GM12878 (cell line): ENCODE results near the gene MRPL53. TPM values are rescaled to one million over a fixed set of nuclear protein-coding genes. Genes with fewer than 3 reads are reported as not detected.

Experiments used
- ATAC-seq: fragments of 200-7000 bp; cut with Tn5 transposase; 3 replicates; pipeline ENCODE4 v1.9.1; 2020; ENCODE audit warnings: mild to moderate bottlenecking, moderate library complexity
- BruUV-seq: library from RNA; stranded (reverse); fragments of 400-500 nt; replicated peaks from 2 replicates; lab custom pipeline; 2021; lab: Mats Ljungman, UMichigan
- CTCF ChIA-PET: fragments of 300-600 bp; sonication (Branson Sonifier 250); formaldehyde crosslinking; extraction: SDS; loops from one replicate; lab custom pipeline; 2021; ENCODE audit warnings: inconsistent platforms; lab: Yijun Ruan, JAX
- POLR2A ChIA-PET: fragments of 350-600 bp; formaldehyde crosslinking; extraction: SDS; loops from one replicate; lab custom pipeline; 2021; ENCODE audit warnings: inconsistent platforms; lab: Charles Lee
- RAD21 ChIA-PET: fragments of 300-600 bp; sonication (Branson Sonifier 250); formaldehyde crosslinking; loops from one replicate; lab custom pipeline; 2023; ENCODE audit warnings: antibody characterized with exemption; ENCODE audit not compliant: unreplicated experiment; lab: Charles Lee
- SMC1A ChIA-PET: fragments of 300-600 bp; sonication (Branson Sonifier 250); formaldehyde crosslinking; loops from one replicate; lab custom pipeline; 2023; ENCODE audit not compliant: unreplicated experiment, uncharacterized antibody; lab: Charles Lee
- DNase-seq: peaks from one replicate; pipeline ENCODE4 v3.0.0-alpha.2; 2011; ENCODE audit warnings: low read depth, low spot score
- FAIRE-seq: peaks from 3 replicates; lab custom pipeline; 2011; peaks lifted over from hg19 to GRCh38; lab: Jason Lieb, UNC
- H2AFZ ChIP-seq: 2 replicates; pipeline ENCODE4 v1.6.0; 2011; ENCODE audit warnings: low read depth, low read length, control low read depth; ENCODE audit not compliant: control insufficient read depth
- H3K27ac ChIP-seq: 2 replicates; pipeline ENCODE4 v1.5.1; 2011; ENCODE audit warnings: control low read depth; ENCODE audit not compliant: control insufficient read depth, insufficient read depth
- H3K27me3 ChIP-seq, 2 experiments: replicated peaks in 1 of 2; 2 replicates each; pipeline versions ENCODE4 v1.6.0 to v1.6.1; 2011; ENCODE audit warnings: low read length in 1 of 2; ENCODE audit not compliant: control insufficient read depth in 2 of 2, insufficient read depth in 2 of 2
- H3K36me3 ChIP-seq, 2 experiments: 2 replicates each; pipeline ENCODE4 v1.5.1; 2011; ENCODE audit warnings: low read length in 1 of 2; ENCODE audit not compliant: control insufficient read depth in 2 of 2, insufficient read depth in 2 of 2
- H3K4me1 ChIP-seq: 2 replicates; pipeline ENCODE4 v1.6.1; 2011; ENCODE audit warnings: mild to moderate bottlenecking, low read length, moderate library complexity, mixed read lengths; ENCODE audit not compliant: control insufficient read depth, insufficient read depth
- H3K4me2 ChIP-seq: 2 replicates; pipeline ENCODE4 v1.6.0; 2011; ENCODE audit warnings: control low read depth; ENCODE audit not compliant: control insufficient read depth, insufficient read depth
- H3K4me3 ChIP-seq: fragments of 200-600 bp; sonication (generic); 2 replicates; pipeline ENCODE4 v1.5.1; 2016
- H3K79me2 ChIP-seq: 2 replicates; pipeline ENCODE4 v1.6.0; 2011; ENCODE audit warnings: low read length; ENCODE audit not compliant: control insufficient read depth, insufficient read depth
- H3K9ac ChIP-seq: 2 replicates; pipeline ENCODE4 v1.8.0; 2011; ENCODE audit warnings: low read length, control low read depth, mixed read lengths; ENCODE audit not compliant: control insufficient read depth, insufficient read depth
- H3K9me3 ChIP-seq: replicated peaks from 3 replicates; pipeline ENCODE4 v1.5.1; 2011; ENCODE audit warnings: mild to moderate bottlenecking, low read length; ENCODE audit not compliant: control insufficient read depth, insufficient read depth
- H4K20me1 ChIP-seq: 2 replicates; pipeline ENCODE4 v1.6.0; 2011; ENCODE audit not compliant: control insufficient read depth, insufficient read depth
- SUZ12 ChIP-seq: fragments of 200-600 bp; sonication (generic); IDR thresholded peaks from one replicate; pipeline ENCODE4 v1.6.1; 2018; ENCODE audit warnings: antibody characterized with exemption, mild to moderate bottlenecking; ENCODE audit not compliant: unreplicated experiment
- TARDBP ChIP-seq: IDR thresholded peaks from 2 replicates; pipeline ENCODE4 v1.6.1; 2016; ENCODE audit warnings: borderline replicate concordance
- WGBS: methylation state at CpG from one replicate; pipeline ENCODE4 v1.1.6; 2016; ENCODE audit warnings: low lambda C conversion rate; ENCODE audit not compliant: insufficient replicate concordance, insufficient coverage; ENCODE audit errors: missing lambda C conversion rate; 5-methylcytosine and 5-hydroxymethylcytosine counted together
- in situ Hi-C: fragments of 300-500 bp; cut with MboI; formaldehyde crosslinking; loops from 9 replicates; pipeline ENCODE4 v1.14.3; 2018; ENCODE audit warnings: mixed read lengths
- intact Hi-C: fragments of 100-400 bp; cut with micrococcal nuclease; formaldehyde crosslinking; loops from one replicate; pipeline ENCODE4 v1.14.2; 2022; ENCODE audit not compliant: unreplicated experiment
- polyA plus RNA-seq, 11 experiments: library from polyadenylated mRNA; depleted of rRNA in 4 of 11; unstranded in 6 of 11; stranded (reverse) in 5 of 11; fragments of >200 nt; fragmentation: Nextera tagmentation in 4 of 11; fragmentation: Illumina TruSeq in 1 of 11; extraction: Ambion mirVana in 4 of 11; extraction: Trizol in 1 of 11; gene quantifications; 1 replicate in 1 of 11; 2 replicates in 10 of 11; pipeline versions ENCODE4 v1.2.1 to v1.2.3, GENCODE V29; 2011 to 2016; ENCODE audit warnings: inconsistent platforms in 2 of 11, missing spikeins in 2 of 11, low read depth in 1 of 11
- total RNA-seq, 4 experiments: library from RNA; depleted of rRNA in 3 of 4; stranded (reverse); fragments of >200 nt in 3 of 4; fragmentation: Illumina TruSeq in 1 of 4; extraction: Trizol in 1 of 4; gene quantifications; 2 replicates each; pipeline versions ENCODE4 v1.2.1 to v1.2.3, GENCODE V29; 2013 to 2021
- TF ChIP-seq, protein P1 (sequence below): fragments of 450-650 bp; formaldehyde crosslinking; IDR thresholded peaks from 2 replicates; pipeline ENCODE4 v1.5.0; 2022; ENCODE audit warnings: mild to moderate bottlenecking, missing genetic modification characterization
- TF ChIP-seq, protein P2 (sequence below): fragments of 450-650 bp; IDR thresholded peaks from 2 replicates; pipeline ENCODE4 v1.6.1; 2014; ENCODE audit warnings: mild to moderate bottlenecking

Gene MRPL53
- total and polyA plus RNA-seq, 10 of the 15 experiments (the other 5 are each of a cell fraction or from before 2014, with no cell fraction given) = 15.1 to 167 (median 80.9) TPM

DNA sequence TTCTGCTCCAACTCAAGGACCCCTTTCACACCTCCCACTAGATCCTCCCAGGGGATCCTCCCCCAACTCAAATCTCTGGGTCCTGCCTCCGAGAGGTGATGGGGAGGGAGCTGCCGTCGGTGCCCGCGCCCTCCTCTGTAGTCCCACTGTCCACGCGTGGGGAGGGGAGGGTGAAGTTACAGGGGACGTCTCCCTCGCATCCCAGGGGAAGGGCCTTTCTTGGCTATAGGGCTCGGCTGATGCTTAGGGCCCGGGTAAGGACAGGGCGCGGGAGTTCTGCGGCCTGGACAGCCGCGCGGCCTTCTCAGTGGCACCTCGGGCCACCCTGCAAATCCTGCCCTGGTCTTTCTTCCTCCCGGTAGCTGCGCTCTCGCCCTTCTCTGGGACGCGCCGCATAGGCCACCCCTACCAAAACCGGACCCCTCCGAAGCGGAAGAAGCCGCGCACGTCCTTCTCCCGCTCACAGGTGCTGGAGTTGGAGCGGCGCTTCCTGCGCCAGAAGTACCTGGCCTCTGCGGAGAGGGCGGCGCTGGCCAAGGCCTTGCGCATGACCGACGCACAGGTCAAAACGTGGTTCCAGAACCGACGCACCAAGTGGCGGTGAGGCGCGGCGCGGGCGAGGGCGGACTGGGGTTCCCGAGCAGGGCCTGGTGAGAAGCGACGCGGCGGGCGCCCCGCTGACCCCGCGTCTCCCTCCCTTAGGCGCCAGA, 42.9 kb upstream of the MRPL53 start:
- peak overlapping the region; percentile 69; the same call in 1 of the 2 replicates for H2AFZ ChIP-seq
- H3K4me1 ChIP-seq = peaks cover 13% of the 10 kb centered on the region; the same call in 1 of the 2 replicates
- peak; percentile 32 for ATAC-seq
- no peak for FAIRE-seq
- peak overlapping the region; percentile 96 for H3K4me2 ChIP-seq
- intact Hi-C loops (no loop called here), in situ Hi-C loops (no loop called here)
- H3K79me2 ChIP-seq = no peaks in the 10 kb centered on the region
- WGBS = 39% methylated on average over 51 of the region's 60 CpGs
- no peaks in the 10 kb centered on the region for H3K36me3 ChIP-seq
- RAD21 ChIA-PET = no interaction called here
- no TSS peak for BruUV-seq
- DNase-seq = no peak
- H3K27ac ChIP-seq = no peak overlapping the region
- H3K9me3 ChIP-seq = no peaks in the 10 kb centered on the region; the same call in 2 of the 3 replicates
- TF ChIP-seq, protein P1, sequence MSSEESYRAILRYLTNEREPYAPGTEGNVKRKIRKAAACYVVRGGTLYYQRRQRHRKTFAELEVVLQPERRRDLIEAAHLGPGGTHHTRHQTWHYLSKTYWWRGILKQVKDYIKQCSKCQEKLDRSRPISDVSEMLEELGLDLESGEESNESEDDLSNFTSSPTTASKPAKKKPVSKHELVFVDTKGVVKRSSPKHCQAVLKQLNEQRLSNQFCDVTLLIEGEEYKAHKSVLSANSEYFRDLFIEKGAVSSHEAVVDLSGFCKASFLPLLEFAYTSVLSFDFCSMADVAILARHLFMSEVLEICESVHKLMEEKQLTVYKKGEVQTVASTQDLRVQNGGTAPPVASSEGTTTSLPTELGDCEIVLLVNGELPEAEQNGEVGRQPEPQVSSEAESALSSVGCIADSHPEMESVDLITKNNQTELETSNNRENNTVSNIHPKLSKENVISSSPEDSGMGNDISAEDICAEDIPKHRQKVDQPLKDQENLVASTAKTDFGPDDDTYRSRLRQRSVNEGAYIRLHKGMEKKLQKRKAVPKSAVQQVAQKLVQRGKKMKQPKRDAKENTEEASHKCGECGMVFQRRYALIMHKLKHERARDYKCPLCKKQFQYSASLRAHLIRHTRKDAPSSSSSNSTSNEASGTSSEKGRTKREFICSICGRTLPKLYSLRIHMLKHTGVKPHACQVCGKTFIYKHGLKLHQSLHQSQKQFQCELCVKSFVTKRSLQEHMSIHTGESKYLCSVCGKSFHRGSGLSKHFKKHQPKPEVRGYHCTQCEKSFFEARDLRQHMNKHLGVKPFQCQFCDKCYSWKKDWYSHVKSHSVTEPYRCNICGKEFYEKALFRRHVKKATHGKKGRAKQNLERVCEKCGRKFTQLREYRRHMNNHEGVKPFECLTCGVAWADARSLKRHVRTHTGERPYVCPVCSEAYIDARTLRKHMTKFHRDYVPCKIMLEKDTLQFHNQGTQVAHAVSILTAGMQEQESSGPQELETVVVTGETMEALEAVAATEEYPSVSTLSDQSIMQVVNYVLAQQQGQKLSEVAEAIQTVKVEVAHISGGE (CRISPR knock-in tag) = no peak
- no peak for TF ChIP-seq TARDBP
- peak; percentile 57 for TF ChIP-seq SUZ12
- TF ChIP-seq, protein P2, sequence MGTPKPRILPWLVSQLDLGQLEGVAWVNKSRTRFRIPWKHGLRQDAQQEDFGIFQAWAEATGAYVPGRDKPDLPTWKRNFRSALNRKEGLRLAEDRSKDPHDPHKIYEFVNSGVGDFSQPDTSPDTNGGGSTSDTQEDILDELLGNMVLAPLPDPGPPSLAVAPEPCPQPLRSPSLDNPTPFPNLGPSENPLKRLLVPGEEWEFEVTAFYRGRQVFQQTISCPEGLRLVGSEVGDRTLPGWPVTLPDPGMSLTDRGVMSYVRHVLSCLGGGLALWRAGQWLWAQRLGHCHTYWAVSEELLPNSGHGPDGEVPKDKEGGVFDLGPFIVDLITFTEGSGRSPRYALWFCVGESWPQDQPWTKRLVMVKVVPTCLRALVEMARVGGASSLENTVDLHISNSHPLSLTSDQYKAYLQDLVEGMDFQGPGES = no peak
- peaks cover 18 to 31% of the 10 kb centered on the region in 2 experiments for H3K27me3 ChIP-seq
- SMC1A ChIA-PET = no interaction called here
- POLR2A ChIA-PET = no interaction called here
- no peaks in the 10 kb centered on the region for H4K20me1 ChIP-seq
- H3K4me3 ChIP-seq = peak overlapping the region; percentile 38; the same call in 1 of the 2 replicates
- CTCF ChIA-PET = interaction anchor here (0.6 kb wide), 1 partner anchor 33 kb away, joined by 3 read pairs; no protein-coding TSS in a partner anchor
- no peak overlapping the region for H3K9ac ChIP-seq
